Activated CD8-positive, alpha-beta memory T cell treated with anti-CD3 and anti-CD28 coated beads, Interleukin-2, amount 50 U/mL, for 24 hours (primary cell): ENCODE results near the gene ADORA1.

Experiments
- DNase-seq: peaks from one replicate; pipeline ENCODE4 v3.0.0-alpha.2; 2020; ENCODE audit errors: extremely low read depth

The ADORA1 gene

GRCh38 chr1:203093754-203094410, 33.6 kb upstream of the ADORA1 start:
- DNase-seq: no peak

- DNase-seq: no peak
These were observed 32.4 kb upstream of the ADORA1 start for GRCh38 chr1:203095061-203095690.

GRCh38 chr1:203096566-203096965, 31.0 kb upstream of the ADORA1 start:
- DNase-seq: no peak

- DNase-seq: no peak
These were observed 30.5 kb upstream of the ADORA1 start for GRCh38 chr1:203097001-203097400.

- no peak for DNase-seq
These were observed 29.1 kb upstream of the ADORA1 start for GRCh38 chr1:203098445-203098844.

- no peak for DNase-seq
These were observed 28.5 kb upstream of the ADORA1 start for GRCh38 chr1:203098914-203099520.

- no peak for DNase-seq
These were observed 27.6 kb upstream of the ADORA1 start for GRCh38 chr1:203099805-203100515.

GRCh38 chr1:203100516-203100869, 27.0 kb upstream of the ADORA1 start:
- DNase-seq: no peak

GRCh38 chr1:203101813-203102634, 25.5 kb upstream of the ADORA1 start:
- no peak for DNase-seq

- no peak for DNase-seq
These were observed 24.3 kb upstream of the ADORA1 start for GRCh38 chr1:203103216-203103615.

- no peak for DNase-seq
These were observed 23.6 kb upstream of the ADORA1 start for GRCh38 chr1:203103829-203104495.

GRCh38 chr1:203104789-203105390, 22.6 kb upstream of the ADORA1 start:
- DNase-seq: no peak

GRCh38 chr1:203112475-203112874, 15.1 kb upstream of the ADORA1 start:
- DNase-seq: no peak

GRCh38 chr1:203113308-203113707, 14.2 kb upstream of the ADORA1 start:
- no peak for DNase-seq

- no peak for DNase-seq
These were observed 13.3 kb upstream of the ADORA1 start for GRCh38 chr1:203114202-203114601.

- no peak for DNase-seq
These were observed 11.3 kb upstream of the ADORA1 start for GRCh38 chr1:203116091-203116820.

GRCh38 chr1:203117611-203118575, 9.6 kb upstream of the ADORA1 start:
- no peak for DNase-seq

- DNase-seq: no peak
These were observed 7.0 kb upstream of the ADORA1 start for GRCh38 chr1:203120325-203121153.
